WERI-Rb-1 (cell line): ENCODE data around the gene DACH1.

Source experiments
- DNase-seq: peaks from one replicate; pipeline ENCODE4 v3.0.0-alpha.2; 2020
- H3K27ac ChIP-seq: fragments of 250-450 bp; sonication (Bioruptor Pico); 2 replicates; pipeline ENCODE4 v1.5.1; 2020; ENCODE audit warnings: mild to moderate bottlenecking, moderate library complexity
- H3K27me3 ChIP-seq: fragments of 250-450 bp; sonication (Bioruptor Pico); 2 replicates; pipeline ENCODE4 v1.5.1; 2021; ENCODE audit warnings: mild to moderate bottlenecking, low read depth, moderate library complexity; ENCODE audit not compliant: insufficient read depth, severe bottlenecking
- H3K36me3 ChIP-seq: fragments of 250-450 bp; sonication (Bioruptor Pico); 2 replicates; pipeline ENCODE4 v1.5.1; 2020; ENCODE audit warnings: mild to moderate bottlenecking, moderate library complexity
- H3K4me3 ChIP-seq: 2 replicates; pipeline ENCODE4 v1.5.1; 2011; ENCODE audit warnings: low read depth, mild to moderate bottlenecking, control low read depth, low read length
- H3K9me3 ChIP-seq: fragments of 250-450 bp; sonication (Bioruptor Pico); 2 replicates; pipeline ENCODE4 v1.5.1; 2021; ENCODE audit warnings: mild to moderate bottlenecking, moderate library complexity; ENCODE audit not compliant: severe bottlenecking
- TF ChIP-seq, protein P1 (sequence below): IDR thresholded peaks from 2 replicates; pipeline ENCODE4 v1.5.1; 2011; ENCODE audit warnings: low read depth, mild to moderate bottlenecking, control low read depth, inconsistent platforms, low read length

DACH1 gene

DNA sequence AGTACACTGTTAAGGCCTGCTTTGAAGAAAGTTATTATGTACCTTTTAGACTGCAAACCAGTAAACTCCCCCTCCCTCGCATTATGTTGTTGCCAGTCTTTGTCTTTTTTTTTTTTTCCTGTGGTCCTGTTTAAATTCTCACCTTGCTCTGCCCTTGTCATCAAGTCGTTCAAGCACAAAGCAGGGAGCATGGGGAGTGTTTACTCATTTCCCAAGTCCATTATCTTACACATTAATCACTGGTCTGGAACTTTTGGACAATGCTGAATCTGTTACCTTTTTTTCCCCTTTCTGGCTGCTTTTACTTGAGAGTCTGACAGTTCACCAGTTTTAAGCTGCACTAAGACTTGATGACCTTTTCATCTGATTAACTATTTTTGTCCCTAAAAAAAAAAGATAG is 108.2 kb downstream of the DACH1 start:
- no peak overlapping the region for H3K27ac ChIP-seq
- H3K4me3 ChIP-seq, result no peak overlapping the region
- H3K9me3 ChIP-seq, result no peaks in the 10 kb centered on the region
- H3K36me3 ChIP-seq, result no peaks in the 10 kb centered on the region
- TF ChIP-seq, protein P1, sequence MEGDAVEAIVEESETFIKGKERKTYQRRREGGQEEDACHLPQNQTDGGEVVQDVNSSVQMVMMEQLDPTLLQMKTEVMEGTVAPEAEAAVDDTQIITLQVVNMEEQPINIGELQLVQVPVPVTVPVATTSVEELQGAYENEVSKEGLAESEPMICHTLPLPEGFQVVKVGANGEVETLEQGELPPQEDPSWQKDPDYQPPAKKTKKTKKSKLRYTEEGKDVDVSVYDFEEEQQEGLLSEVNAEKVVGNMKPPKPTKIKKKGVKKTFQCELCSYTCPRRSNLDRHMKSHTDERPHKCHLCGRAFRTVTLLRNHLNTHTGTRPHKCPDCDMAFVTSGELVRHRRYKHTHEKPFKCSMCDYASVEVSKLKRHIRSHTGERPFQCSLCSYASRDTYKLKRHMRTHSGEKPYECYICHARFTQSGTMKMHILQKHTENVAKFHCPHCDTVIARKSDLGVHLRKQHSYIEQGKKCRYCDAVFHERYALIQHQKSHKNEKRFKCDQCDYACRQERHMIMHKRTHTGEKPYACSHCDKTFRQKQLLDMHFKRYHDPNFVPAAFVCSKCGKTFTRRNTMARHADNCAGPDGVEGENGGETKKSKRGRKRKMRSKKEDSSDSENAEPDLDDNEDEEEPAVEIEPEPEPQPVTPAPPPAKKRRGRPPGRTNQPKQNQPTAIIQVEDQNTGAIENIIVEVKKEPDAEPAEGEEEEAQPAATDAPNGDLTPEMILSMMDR, result no peak
- no peak for DNase-seq
- H3K27me3 ChIP-seq, result no peaks in the 10 kb centered on the region

DNA sequence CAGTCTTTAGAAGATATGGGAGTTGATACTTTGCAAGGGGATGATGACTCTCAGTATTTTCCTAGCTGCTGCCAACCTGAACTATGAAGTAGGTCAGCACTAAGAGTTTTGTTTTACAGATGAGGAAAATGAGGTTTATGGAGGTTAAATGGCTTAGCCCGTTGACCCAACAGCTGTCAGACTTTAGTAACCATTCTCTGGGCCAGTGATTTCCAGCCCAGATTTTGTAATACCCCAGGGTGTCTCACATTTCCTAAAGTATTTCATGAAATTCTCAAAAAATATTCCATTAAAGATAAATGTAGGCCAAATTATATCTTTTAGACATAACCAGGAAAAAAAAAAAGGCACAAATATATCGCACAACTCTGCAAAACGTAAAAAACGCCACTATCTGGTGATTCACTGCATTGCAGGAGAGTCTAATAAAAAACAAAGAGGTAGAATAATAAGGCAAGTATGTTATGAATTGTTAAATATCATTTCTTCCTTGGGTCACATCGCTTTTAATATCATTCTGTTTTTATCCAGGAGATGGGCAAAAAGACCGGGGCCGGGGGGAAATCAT is 112.5 kb downstream of the DACH1 start:
- Histone ChIP-seq H3K27me3 (no peaks in the 10 kb centered on the region), H3K4me3 (no peak overlapping the region), H3K9me3 (no peaks in the 10 kb centered on the region), H3K27ac (no peak overlapping the region), H3K36me3 (no peaks in the 10 kb centered on the region)
- TF ChIP-seq, protein P1, result no peak
- no peak for DNase-seq

DNA sequence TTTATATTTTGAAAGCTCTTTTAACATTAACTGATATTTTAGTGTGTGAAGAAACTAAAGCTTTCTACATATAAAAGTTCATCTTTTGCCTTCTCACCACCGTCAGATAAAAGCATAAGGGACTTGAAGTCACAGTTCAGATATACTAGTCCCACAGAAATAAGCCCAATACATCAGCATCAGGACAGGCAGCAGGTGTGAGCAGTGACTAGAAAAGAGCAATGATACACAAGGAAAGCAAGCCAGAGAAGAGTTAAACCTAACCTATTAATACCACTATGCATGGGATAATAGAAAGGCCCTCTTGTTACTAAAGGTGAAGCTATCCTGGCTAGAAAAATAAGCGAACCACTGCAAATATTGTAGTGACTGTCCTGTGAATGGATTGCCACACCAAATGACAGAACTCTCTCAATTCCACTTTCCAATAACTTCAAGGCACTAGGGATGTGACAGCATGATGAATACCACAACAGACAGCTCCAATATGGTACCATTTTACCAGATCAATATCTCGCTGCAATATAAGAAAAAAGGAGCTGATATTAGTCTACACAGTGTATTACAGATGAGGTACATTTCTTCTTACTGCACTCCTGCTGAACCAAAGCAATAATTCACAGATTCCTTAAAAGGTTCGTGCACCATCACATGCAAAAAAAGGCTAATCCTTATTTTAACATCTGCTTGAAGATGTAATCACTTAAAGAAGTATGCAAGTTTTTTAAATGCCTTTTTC is 114.1 kb downstream of the DACH1 start:
- no peak for DNase-seq
- TF ChIP-seq, protein P1, result no peak
- Histone ChIP-seq H3K36me3 (no peaks in the 10 kb centered on the region), H3K27me3 (no peaks in the 10 kb centered on the region), H3K9me3 (no peaks in the 10 kb centered on the region), H3K4me3 (no peak overlapping the region), H3K27ac (no peak overlapping the region)

DNA sequence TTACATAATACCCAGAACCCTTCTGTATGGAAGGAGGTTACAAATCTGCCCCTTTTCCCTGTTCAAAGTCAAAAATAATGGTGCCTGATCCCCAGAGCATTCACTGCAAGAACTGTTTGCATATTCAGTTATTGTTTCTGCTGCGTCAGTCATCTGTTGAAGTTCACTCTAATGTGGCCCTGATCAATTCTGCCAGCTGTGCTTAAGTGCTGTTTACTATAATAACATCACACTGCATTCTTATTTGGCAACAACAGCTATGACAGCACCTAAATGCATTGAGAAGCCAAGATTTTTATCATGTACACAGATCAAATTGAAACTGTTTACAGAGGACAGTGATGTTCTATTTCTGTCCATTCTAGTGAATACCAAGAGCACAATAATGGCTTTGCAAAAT is 115.9 kb downstream of the DACH1 start:
- TF ChIP-seq, protein P1, result no peak
- Histone ChIP-seq H3K36me3 (no peaks in the 10 kb centered on the region), H3K27me3 (no peaks in the 10 kb centered on the region), H3K27ac (no peak overlapping the region), H3K4me3 (no peak overlapping the region), H3K9me3 (no peaks in the 10 kb centered on the region)
- DNase-seq, result no peak

DNA sequence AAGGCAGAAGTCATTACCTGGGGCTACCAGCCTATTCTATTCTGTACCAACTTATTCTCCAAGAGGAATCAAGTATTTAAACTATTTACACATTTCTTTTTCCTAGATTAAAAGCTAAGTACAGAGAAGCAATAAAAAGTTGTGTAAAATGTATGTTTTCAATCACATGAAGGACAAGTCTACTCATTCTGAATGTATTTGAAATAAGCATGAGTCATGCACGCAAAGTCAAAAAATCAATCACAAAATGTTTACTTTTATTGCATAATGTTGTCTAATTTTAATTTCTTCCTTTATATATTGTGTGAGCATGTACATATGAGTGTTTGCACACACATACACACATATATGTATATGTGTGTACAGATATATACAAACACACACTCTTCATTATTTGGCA is 136.7 kb downstream of the DACH1 start:
- TF ChIP-seq, protein P1, result no peak
- no peaks in the 10 kb centered on the region for H3K36me3 ChIP-seq
- no peaks in the 10 kb centered on the region for H3K27me3 ChIP-seq
- H3K27ac ChIP-seq, result no peak overlapping the region
- H3K4me3 ChIP-seq, result no peak overlapping the region
- no peaks in the 10 kb centered on the region for H3K9me3 ChIP-seq
- no peak for DNase-seq
